Measurements from ENCODE around the gene ZNF619. TPM values are rescaled to one million over a fixed set of nuclear protein-coding genes. Genes with fewer than 3 reads are reported as not detected.
A peak's percentile ranks its signal among the peaks of the same experiment; 100 is the strongest.

Gene ZNF619
- total RNA-seq, result 1 to 10 TPM; 4.0 to 7.1 TPM
- polyA plus RNA-seq, result 1 to 10 TPM in 1 of 2 donors, under 1 TPM in 1; 0.50 to 2.6 TPM
- long read RNA-seq, donor 1, partial matches to known transcripts, result 0 of 6 reads
- long read RNA-seq, donor 1, other reads (novel, unspliced or antisense), result 5 of 6 reads
- long read RNA-seq, donor 2, partial matches to known transcripts, result 1 of 3 reads
- long read RNA-seq, donor 2, other reads (novel, unspliced or antisense), result 2 of 3 reads

DNA sequence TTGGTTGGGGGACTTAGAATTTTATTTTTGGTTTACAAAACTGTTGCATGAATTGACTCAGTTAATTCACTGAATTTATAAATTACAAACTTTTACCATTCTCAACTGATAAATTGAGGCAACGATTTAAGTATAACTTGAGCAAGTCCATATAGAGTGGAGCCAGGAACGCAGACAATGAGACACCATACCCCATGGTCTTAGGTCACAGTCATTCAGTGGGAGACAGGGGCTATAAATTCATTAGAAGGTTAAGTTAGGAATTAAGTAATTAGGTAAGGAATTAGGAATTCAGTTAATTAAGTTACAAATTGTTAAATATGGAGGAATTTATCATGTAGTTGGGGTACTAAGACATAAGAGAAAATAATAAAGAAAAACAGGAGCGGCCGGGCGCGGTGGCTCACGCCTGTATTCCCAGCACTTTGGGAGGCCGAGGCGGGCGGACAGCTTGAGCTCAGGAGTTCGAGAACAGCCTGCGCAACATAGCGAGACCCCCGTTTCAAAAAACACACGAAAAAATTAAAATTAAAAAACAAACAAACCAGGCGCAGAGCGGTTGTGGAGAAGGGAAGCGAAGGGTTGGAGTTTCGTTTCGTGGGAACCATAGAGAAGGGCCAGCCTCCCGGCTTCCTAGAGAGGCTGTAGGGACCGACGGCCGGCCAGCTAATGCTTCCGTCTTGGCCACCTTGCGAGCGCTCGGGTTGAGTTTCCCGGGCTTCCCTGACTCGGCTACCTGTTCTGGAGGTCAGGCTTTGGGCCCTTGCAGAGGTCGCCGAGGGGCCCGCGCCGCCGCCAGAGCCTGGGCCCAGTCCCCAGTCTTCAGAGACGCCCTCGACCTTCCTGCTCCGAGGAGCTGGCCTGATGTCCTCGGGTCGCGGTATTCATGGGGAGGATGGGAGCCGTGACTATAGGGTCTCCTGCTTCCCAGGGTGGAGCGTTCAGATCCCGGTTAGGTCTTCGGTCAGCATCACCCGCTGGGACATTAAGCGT lies at the start of gene ZNF619:
Gene ZNF619, plus strand, starts transcription at position 645 of the 993 bp plus-strand sequence. CDS start 858 bp downstream, outside the sequence.
- H3K27me3 ChIP-seq (ENCODE audit: control insufficient read depth in 1 of 2, insufficient read depth in 2 of 2, low read length in 1 of 2), result no peaks in the 10 kb centered on the region
- ATAC-seq (ENCODE audit: low FRiP score), result peak; percentile 96

DNA sequence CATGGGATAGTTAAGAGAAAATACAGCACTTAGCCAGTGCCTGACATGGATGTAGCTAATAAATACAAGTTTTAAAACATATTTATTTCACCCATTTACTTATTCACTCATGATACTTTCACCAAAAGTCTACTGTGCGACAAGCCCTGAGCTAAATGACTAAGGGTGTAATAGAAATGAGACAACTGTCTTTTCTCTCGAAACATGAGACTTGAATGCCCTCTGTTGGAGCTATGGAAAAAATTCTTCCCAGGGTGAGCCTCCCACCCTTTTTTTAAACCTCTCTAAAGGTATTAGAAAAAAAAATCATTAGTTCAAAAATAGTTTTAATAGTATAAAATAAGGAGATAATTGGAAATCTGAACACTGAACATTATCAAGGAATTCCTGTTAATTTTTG lies 44.1 kb upstream of the ZNF619 start:
- Histone ChIP-seq H3K36me3 (ENCODE audit: control insufficient read depth in 1 of 2, insufficient read depth in 2 of 2, low read length in 1 of 2) (no peaks in the 10 kb centered on the region), H3K4me1 (ENCODE audit: control insufficient read depth in 1 of 2, insufficient read depth in 2 of 2, low read length in 2 of 2) (no peaks in the 10 kb centered on the region), H3K9me3 (ENCODE audit: control insufficient read depth, low read length) (no peaks in the 10 kb centered on the region), H3K4me3 (ENCODE audit: low read length in 2 of 2) (no peak overlapping the region), H3K27ac (ENCODE audit: low read depth in 1 of 2, low read length in 2 of 2) (no peak overlapping the region), H3K27me3 (ENCODE audit: control insufficient read depth in 1 of 2, insufficient read depth in 2 of 2, low read length in 1 of 2) (no peaks in the 10 kb centered on the region)
- no peak for DNase-seq
- WGBS, 2 donors, result 88 to 89% methylated on average over 2 of the region's 2 CpGs
- intact Hi-C loops (cut with DNase I), result no loop called here
- no peak for ATAC-seq (ENCODE audit: low FRiP score)

More for the DNA sequence above, at the start of gene ZNF619:
- 11 to 12% methylated on average over 48 of the region's 48 CpGs for WGBS, 2 donors
- no peaks in the 10 kb centered on the region for H3K9me3 ChIP-seq (ENCODE audit: control insufficient read depth, low read length)
- peaks cover 0 to under 1% of the 10 kb centered on the region in 2 donors for H3K36me3 ChIP-seq (ENCODE audit: control insufficient read depth in 1 of 2, insufficient read depth in 2 of 2, low read length in 1 of 2)
- H3K27ac ChIP-seq (ENCODE audit: low read depth in 1 of 2, low read length in 2 of 2), result peak within 1 kb of the TSS in 1 of 2 donors; percentile 5
- H3K4me3 ChIP-seq (ENCODE audit: low read length in 2 of 2), result peak within 1 kb of the TSS; percentile 63 to 73
- peak; percentile 82 to 92 for DNase-seq
- intact Hi-C loops (cut with DNase I), result loop anchor here in 1 of 2 donors (10.0 kb wide), 1 partner anchor 48 kb away; the partner anchor contains the start of gene ZNF621
- no peaks in the 10 kb centered on the region for H3K4me1 ChIP-seq (ENCODE audit: control insufficient read depth in 1 of 2, insufficient read depth in 2 of 2, low read length in 2 of 2)

DNA sequence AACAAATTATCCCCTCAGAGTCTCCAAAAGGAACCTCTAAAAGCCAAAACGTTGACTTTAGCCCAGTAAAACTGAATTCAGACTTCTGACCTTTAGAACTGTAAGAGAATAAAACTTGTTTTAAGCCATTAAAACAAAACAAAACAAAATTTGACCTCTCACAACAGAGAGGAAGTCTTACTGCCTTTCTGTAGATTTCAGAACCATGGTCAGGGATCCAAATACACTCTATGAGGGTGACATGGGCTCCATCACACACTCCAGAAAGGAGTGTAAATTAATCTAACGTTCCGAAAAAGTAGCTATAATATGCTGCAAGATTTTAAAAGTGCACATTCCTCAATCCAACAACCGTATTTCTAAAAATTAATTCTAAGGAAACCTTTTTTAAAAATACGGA lies 39.0 kb upstream of the ZNF619 start:
- ATAC-seq (ENCODE audit: low FRiP score), result no peak
- H3K9me3 ChIP-seq (ENCODE audit: control insufficient read depth, low read length), result no peaks in the 10 kb centered on the region
- no peaks in the 10 kb centered on the region for H3K4me1 ChIP-seq (ENCODE audit: control insufficient read depth in 1 of 2, insufficient read depth in 2 of 2, low read length in 2 of 2)
- no peak overlapping the region for H3K4me3 ChIP-seq (ENCODE audit: low read length in 2 of 2)
- no peak overlapping the region for H3K27ac ChIP-seq (ENCODE audit: low read depth in 1 of 2, low read length in 2 of 2)
- H3K36me3 ChIP-seq (ENCODE audit: control insufficient read depth in 1 of 2, insufficient read depth in 2 of 2, low read length in 1 of 2), result no peaks in the 10 kb centered on the region
- no peak for DNase-seq
- WGBS, 2 donors, result 62 to 65% methylated on average over 5 of the region's 5 CpGs
- no peaks in the 10 kb centered on the region for H3K27me3 ChIP-seq (ENCODE audit: control insufficient read depth in 1 of 2, insufficient read depth in 2 of 2, low read length in 1 of 2)
- intact Hi-C loops (cut with DNase I), result no loop called here

DNA sequence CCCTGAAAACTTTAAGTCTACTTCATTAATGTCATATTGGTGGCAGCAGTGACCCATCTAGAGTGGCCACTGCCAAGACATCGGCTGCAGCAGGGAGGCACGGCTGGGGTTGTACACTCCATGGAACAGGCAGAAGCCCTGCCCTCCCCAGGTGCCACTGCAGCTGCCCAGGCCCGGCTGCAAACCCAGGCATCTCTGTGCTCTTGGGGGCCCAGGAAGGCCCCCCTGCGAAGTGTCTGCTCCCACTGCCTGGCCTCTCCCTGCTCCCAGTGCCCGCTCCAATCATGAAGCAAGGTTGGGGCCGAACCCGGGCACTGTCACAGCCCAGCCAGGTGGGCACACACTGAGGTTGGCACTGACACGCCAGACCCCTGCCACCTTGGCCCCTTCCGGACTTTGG lies 31.9 kb upstream of the ZNF619 start:
- ATAC-seq (ENCODE audit: low FRiP score), result no peak
- Histone ChIP-seq H3K4me1 (ENCODE audit: control insufficient read depth in 1 of 2, insufficient read depth in 2 of 2, low read length in 2 of 2) (peaks cover 0 to 1% of the 10 kb centered on the region in 2 donors), H3K27ac (ENCODE audit: low read depth in 1 of 2, low read length in 2 of 2) (no peak overlapping the region), H3K27me3 (ENCODE audit: control insufficient read depth in 1 of 2, insufficient read depth in 2 of 2, low read length in 1 of 2) (no peaks in the 10 kb centered on the region), H3K4me3 (ENCODE audit: low read length in 2 of 2) (no peak overlapping the region), H3K36me3 (ENCODE audit: control insufficient read depth in 1 of 2, insufficient read depth in 2 of 2, low read length in 1 of 2) (peaks cover 0 to 5% of the 10 kb centered on the region in 2 donors), H3K9me3 (ENCODE audit: control insufficient read depth, low read length) (no peaks in the 10 kb centered on the region)
- intact Hi-C loops (cut with DNase I), result no loop called here
- no peak for DNase-seq
- WGBS, 2 donors, result 89% methylated on average over 9 of the region's 9 CpGs

DNA sequence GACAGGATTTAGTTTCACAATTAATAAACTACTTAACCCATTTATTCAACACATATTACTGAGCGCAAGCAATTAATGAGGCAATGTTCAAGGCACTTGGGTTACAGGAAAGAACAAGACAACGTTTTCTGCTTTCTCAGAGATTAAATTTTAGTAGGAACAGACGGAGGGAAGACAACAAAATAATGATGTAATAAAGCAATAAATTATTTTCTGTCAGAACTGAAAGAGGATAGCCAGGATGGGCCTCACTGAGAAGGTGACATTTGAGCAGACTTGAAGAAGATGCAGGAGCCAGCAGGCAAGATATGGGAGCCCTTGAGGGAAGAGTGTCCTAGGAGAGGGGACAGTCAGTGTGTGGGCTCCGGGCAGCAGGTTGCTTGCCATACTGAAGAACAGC lies 31.0 kb upstream of the ZNF619 start:
- DNase-seq, result no peak
- no peaks in the 10 kb centered on the region for H3K27me3 ChIP-seq (ENCODE audit: control insufficient read depth in 1 of 2, insufficient read depth in 2 of 2, low read length in 1 of 2)

DNA sequence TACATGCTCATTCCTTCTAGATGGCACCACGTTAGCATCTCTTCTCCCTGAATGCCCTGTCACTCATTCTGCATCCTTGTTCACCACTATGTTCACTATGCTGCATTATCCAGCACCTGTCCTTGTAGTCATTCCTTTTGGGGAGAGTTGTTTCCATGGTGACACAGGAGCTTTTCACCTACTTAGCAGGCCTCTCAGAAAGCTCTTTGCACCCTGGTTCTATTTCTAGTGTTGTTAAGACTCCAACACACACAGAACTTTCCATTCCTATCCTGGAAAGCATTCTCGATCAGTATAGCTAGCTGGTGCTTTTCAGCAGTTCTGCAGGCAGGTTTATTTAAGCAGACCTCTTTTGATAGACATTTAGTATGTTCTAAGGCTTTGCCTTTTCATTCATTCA lies 26.5 kb upstream of the ZNF619 start:
- DNase-seq, result no peak
- ATAC-seq (ENCODE audit: low FRiP score), result no peak
- H3K9me3 ChIP-seq (ENCODE audit: control insufficient read depth, low read length), result no peaks in the 10 kb centered on the region
- no peak overlapping the region for H3K4me3 ChIP-seq (ENCODE audit: low read length in 2 of 2)
- peaks cover 0 to 5% of the 10 kb centered on the region in 2 donors for H3K36me3 ChIP-seq (ENCODE audit: control insufficient read depth in 1 of 2, insufficient read depth in 2 of 2, low read length in 1 of 2)
- WGBS, 2 donors, result 59 to 61% methylated on average over 2 of the region's 2 CpGs
- H3K27ac ChIP-seq (ENCODE audit: low read depth in 1 of 2, low read length in 2 of 2), result no peak overlapping the region
- intact Hi-C loops (cut with DNase I), result loop anchor here (5.0 to 10.0 kb wide), 3 partner anchors 57 to 138 kb away; partner anchors contain the start of gene ZNF620 (in 1 of the 2)
- H3K4me1 ChIP-seq (ENCODE audit: control insufficient read depth in 1 of 2, insufficient read depth in 2 of 2, low read length in 2 of 2), result peaks cover 0 to 1% of the 10 kb centered on the region in 2 donors
- H3K27me3 ChIP-seq (ENCODE audit: control insufficient read depth in 1 of 2, insufficient read depth in 2 of 2, low read length in 1 of 2), result no peaks in the 10 kb centered on the region

More for the DNA sequence above, 31.0 kb upstream of the ZNF619 start:
- 78 to 81% methylated on average over 4 of the region's 4 CpGs for WGBS, 2 donors
- Histone ChIP-seq H3K4me1 (ENCODE audit: control insufficient read depth in 1 of 2, insufficient read depth in 2 of 2, low read length in 2 of 2) (peaks cover 0 to 1% of the 10 kb centered on the region in 2 donors), H3K9me3 (ENCODE audit: control insufficient read depth, low read length) (no peaks in the 10 kb centered on the region), H3K4me3 (ENCODE audit: low read length in 2 of 2) (no peak overlapping the region), H3K27ac (ENCODE audit: low read depth in 1 of 2, low read length in 2 of 2) (no peak overlapping the region), H3K36me3 (ENCODE audit: control insufficient read depth in 1 of 2, insufficient read depth in 2 of 2, low read length in 1 of 2) (peaks cover 0 to 5% of the 10 kb centered on the region in 2 donors)
- intact Hi-C loops (cut with DNase I), result no loop called here
- no peak for ATAC-seq (ENCODE audit: low FRiP score)

DNA sequence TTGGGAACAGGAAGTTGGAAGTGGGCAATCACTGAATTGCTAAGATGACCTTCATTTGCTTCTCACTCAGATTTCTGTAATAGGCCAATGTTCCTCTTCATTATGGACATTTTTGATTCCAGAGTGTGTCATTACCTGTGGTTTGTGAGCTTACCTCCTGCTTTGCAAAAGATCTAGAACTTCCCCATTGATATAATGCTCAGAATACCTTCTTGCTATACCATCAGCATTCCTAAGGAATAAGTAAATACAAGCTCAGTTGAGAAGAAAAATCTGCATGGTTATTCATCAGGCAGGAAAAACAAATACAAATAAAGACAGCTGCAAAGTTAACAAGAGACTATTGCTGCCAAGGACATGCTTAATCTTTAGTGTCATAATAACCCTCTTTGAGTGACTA lies 25.4 kb upstream of the ZNF619 start:
- DNase-seq, result no peak
- no peaks in the 10 kb centered on the region for H3K27me3 ChIP-seq (ENCODE audit: control insufficient read depth in 1 of 2, insufficient read depth in 2 of 2, low read length in 1 of 2)
- peaks cover 0 to 1% of the 10 kb centered on the region in 2 donors for H3K4me1 ChIP-seq (ENCODE audit: control insufficient read depth in 1 of 2, insufficient read depth in 2 of 2, low read length in 2 of 2)
- peaks cover 0 to under 1% of the 10 kb centered on the region in 2 donors for H3K36me3 ChIP-seq (ENCODE audit: control insufficient read depth in 1 of 2, insufficient read depth in 2 of 2, low read length in 1 of 2)
- ATAC-seq (ENCODE audit: low FRiP score), result no peak
- no peak overlapping the region for H3K4me3 ChIP-seq (ENCODE audit: low read length in 2 of 2)
- no peaks in the 10 kb centered on the region for H3K9me3 ChIP-seq (ENCODE audit: control insufficient read depth, low read length)
- intact Hi-C loops (cut with DNase I), result loop anchor here (5.0 to 10.0 kb wide), 3 partner anchors 56 to 139 kb away; partner anchors contain the start of gene ZNF620 (in 1 of the 2)
- H3K27ac ChIP-seq (ENCODE audit: low read depth in 1 of 2, low read length in 2 of 2), result no peak overlapping the region

DNA sequence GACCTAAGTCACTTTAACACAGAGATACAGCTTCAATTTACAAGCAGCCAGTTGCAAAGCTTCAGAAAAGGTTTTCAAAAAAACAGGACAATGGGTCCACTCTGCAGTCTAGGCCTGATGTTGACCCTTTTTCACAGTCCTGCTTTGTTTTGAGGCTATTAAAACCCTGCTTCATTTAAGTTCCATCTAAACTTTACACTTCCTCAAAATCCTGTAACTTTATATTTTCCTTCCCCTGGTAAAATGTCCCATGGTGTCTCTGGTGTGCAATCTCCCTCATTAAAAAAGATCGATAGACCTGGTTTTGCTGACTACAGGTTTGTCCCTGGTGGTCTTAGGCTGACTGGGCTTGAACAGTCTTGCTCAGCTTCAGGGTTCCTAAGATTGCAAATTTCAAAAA lies 24.9 kb upstream of the ZNF619 start:
- intact Hi-C loops (cut with DNase I), result loop anchor here (5.0 to 10.0 kb wide), 3 partner anchors 55 to 140 kb away; partner anchors contain the start of gene ZNF620 (in 1 of the 2)
- peaks cover 0 to 1% of the 10 kb centered on the region in 2 donors for H3K4me1 ChIP-seq (ENCODE audit: control insufficient read depth in 1 of 2, insufficient read depth in 2 of 2, low read length in 2 of 2)
- ATAC-seq (ENCODE audit: low FRiP score) (no peak), DNase-seq (no peak)
- H3K9me3 ChIP-seq (ENCODE audit: control insufficient read depth, low read length), result no peaks in the 10 kb centered on the region
- H3K27ac ChIP-seq (ENCODE audit: low read depth in 1 of 2, low read length in 2 of 2), result no peak overlapping the region
- H3K4me3 ChIP-seq (ENCODE audit: low read length in 2 of 2), result peak overlapping the region in 1 of 2 donors; percentile 37
- 93 to 94% methylated on average over 1 of the region's 1 CpG for whole genome bisulfite sequencing, 2 donors
- no peaks in the 10 kb centered on the region for H3K36me3 ChIP-seq (ENCODE audit: control insufficient read depth in 1 of 2, insufficient read depth in 2 of 2, low read length in 1 of 2)
- no peaks in the 10 kb centered on the region for H3K27me3 ChIP-seq (ENCODE audit: control insufficient read depth in 1 of 2, insufficient read depth in 2 of 2, low read length in 1 of 2)

Data from aorta (tissue), 5 donors.